ENCODE results near the gene APBB2. TPM values are rescaled to one million over a fixed set of nuclear protein-coding genes. Genes with fewer than 3 reads are reported as not detected.

APBB2 gene
- total RNA-seq, 1 experiment from 2014 or later, result 46.0 TPM

DNA sequence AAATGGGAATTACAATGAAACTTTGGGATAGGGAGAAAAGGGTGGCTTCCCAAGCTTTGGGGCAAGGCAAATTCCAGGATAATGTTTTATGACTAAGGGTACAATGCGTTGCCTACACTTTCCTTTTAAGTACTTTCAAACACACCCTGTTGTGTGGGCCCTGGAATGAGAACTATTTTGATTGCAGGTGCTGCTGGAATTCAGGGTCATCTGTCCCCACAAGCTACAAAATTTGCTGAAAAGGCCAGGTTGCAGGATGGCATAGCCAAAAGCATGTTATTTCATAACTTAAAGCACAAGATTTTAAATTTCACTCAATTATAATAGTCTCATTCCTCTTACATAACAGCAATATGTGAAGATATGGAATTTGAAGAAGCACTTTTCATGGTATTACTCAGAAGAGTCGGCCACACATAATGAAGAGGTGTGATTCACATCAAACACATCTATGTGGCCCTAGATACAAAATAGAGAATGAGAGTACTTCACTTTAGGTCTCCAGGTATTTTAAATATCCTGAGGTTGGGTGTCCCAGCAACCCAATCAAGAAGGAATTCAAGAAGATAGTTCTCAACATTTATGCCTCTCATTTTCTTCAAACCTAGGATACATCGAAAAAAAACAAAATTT lies 89.3 kb downstream of the APBB2 start:
- TF ChIP-seq EZH2 (IDR thresholded peaks at IDR 0.05; ENCODE audit: low read depth), result no peak
- TF ChIP-seq, protein P1, sequence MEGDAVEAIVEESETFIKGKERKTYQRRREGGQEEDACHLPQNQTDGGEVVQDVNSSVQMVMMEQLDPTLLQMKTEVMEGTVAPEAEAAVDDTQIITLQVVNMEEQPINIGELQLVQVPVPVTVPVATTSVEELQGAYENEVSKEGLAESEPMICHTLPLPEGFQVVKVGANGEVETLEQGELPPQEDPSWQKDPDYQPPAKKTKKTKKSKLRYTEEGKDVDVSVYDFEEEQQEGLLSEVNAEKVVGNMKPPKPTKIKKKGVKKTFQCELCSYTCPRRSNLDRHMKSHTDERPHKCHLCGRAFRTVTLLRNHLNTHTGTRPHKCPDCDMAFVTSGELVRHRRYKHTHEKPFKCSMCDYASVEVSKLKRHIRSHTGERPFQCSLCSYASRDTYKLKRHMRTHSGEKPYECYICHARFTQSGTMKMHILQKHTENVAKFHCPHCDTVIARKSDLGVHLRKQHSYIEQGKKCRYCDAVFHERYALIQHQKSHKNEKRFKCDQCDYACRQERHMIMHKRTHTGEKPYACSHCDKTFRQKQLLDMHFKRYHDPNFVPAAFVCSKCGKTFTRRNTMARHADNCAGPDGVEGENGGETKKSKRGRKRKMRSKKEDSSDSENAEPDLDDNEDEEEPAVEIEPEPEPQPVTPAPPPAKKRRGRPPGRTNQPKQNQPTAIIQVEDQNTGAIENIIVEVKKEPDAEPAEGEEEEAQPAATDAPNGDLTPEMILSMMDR (conservative IDR thresholded peaks at IDR 0.05), result no peak
- Histone ChIP-seq H3K27me3 (ENCODE audit: insufficient read depth, low read depth) (no peaks in the 10 kb centered on the region), H3K79me2 (ENCODE audit: low read depth) (no peaks in the 10 kb centered on the region), H3K27ac (peak overlapping the region; percentile 3; the same call in 1 of the 2 replicates), H3K4me1 (replicated peaks; ENCODE audit: insufficient read depth) (no peaks in the 10 kb centered on the region; the same call in 1 of the 2 replicates), H3K4me3 (no peak overlapping the region), H3K36me3 (ENCODE audit: low read depth) (no peaks in the 10 kb centered on the region), H2AFZ (no peak overlapping the region), H4K20me1 (ENCODE audit: insufficient read depth) (no peaks in the 10 kb centered on the region), H3K9me2 (ENCODE audit: insufficient read depth) (no peaks in the 10 kb centered on the region), H3K9me3 (ENCODE audit: insufficient read depth, low read depth) (no peaks in the 10 kb centered on the region), H3F3A (ENCODE audit: insufficient read depth, low read depth) (no peaks in the 10 kb centered on the region), H3K4me2 (no peak overlapping the region)
- no TSS peak for BruUV-seq (replicated peaks)
- CTCF ChIA-PET, result no interaction called here
- peak; percentile 43 to 44 for DNase-seq
- POLR2A ChIA-PET (ENCODE audit: unreplicated experiment), result interaction anchor here (0.7 kb wide), 1 partner anchor 60 kb away, joined by 3 read pairs; no protein-coding TSS in a partner anchor
- intact Hi-C loops (cut with micrococcal nuclease; ENCODE audit: unreplicated experiment), result loop anchor here (10.0 kb wide), 1 partner anchor 80 kb away; no protein-coding TSS in a partner anchor

DNA sequence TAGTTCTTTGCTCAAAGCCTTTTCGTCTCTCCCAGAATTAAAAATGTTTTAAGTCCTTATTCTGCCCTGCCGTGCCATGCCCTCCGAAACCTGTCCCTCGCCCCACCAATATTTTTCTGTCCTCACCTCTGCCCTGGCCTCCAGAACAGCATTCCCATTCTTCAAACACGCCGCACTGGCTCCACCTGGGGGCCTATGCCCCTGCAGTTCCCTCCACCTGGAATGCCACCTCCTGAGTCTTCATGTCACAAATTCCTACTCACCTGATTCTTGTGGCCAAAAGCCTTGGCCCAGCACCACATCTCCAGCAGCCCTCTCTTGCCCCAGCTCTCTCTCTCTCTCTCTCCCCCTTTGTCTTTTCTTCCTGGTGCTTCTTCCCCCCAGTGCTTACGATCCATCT lies 91.6 kb downstream of the APBB2 start:
- CTCF ChIA-PET, result no interaction called here
- no TSS peak for BruUV-seq (replicated peaks)
- Histone ChIP-seq H3K9me2 (ENCODE audit: insufficient read depth) (no peaks in the 10 kb centered on the region), H3K79me2 (ENCODE audit: low read depth) (no peaks in the 10 kb centered on the region), H3K36me3 (ENCODE audit: low read depth) (no peaks in the 10 kb centered on the region), H3K9me3 (ENCODE audit: insufficient read depth, low read depth) (no peaks in the 10 kb centered on the region), H4K20me1 (ENCODE audit: insufficient read depth) (no peaks in the 10 kb centered on the region), H3K27me3 (ENCODE audit: insufficient read depth, low read depth) (no peaks in the 10 kb centered on the region), H3K27ac (no peak overlapping the region), H3F3A (ENCODE audit: insufficient read depth, low read depth) (no peaks in the 10 kb centered on the region), H3K4me2 (no peak overlapping the region), H2AFZ (no peak overlapping the region), H3K4me1 (replicated peaks; ENCODE audit: insufficient read depth) (no peaks in the 10 kb centered on the region; the same call in 1 of the 2 replicates), H3K4me3 (no peak overlapping the region)
- TF ChIP-seq EZH2 (IDR thresholded peaks at IDR 0.05; ENCODE audit: low read depth), result no peak
- TF ChIP-seq, protein P1 (conservative IDR thresholded peaks at IDR 0.05), result no peak
- POLR2A ChIA-PET (ENCODE audit: unreplicated experiment), result no interaction called here
- intact Hi-C loops (cut with micrococcal nuclease; ENCODE audit: unreplicated experiment), result loop anchor here (10.0 kb wide), 1 partner anchor 82 kb away; no protein-coding TSS in a partner anchor
- no peak for DNase-seq

DNA sequence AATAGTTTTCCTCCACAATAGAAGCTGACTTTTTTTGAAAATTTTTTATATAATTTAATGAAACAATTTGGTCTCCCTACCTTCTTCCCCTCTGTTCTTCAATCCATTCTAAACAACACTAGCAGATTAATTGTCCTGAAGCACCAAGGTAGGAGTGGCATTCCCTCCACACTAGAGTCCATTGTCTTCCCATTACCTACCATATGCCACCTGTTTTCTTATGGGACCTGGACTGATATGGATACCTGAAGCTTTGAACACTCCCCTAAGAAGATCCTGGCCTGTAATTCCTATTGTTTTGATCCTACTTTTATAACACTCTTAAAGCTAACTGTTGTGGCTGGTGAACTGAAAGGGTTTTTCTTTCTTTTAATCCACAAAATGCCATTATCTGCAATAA lies 92.0 kb downstream of the APBB2 start:
- Histone ChIP-seq H3K27ac (no peak overlapping the region), H3K27me3 (ENCODE audit: insufficient read depth, low read depth) (no peaks in the 10 kb centered on the region), H4K20me1 (ENCODE audit: insufficient read depth) (no peaks in the 10 kb centered on the region), H3K4me2 (no peak overlapping the region), H3K79me2 (ENCODE audit: low read depth) (no peaks in the 10 kb centered on the region), H3F3A (ENCODE audit: insufficient read depth, low read depth) (no peaks in the 10 kb centered on the region), H3K36me3 (ENCODE audit: low read depth) (no peaks in the 10 kb centered on the region), H3K9me2 (ENCODE audit: insufficient read depth) (no peaks in the 10 kb centered on the region), H3K4me3 (no peak overlapping the region), H3K4me1 (replicated peaks; ENCODE audit: insufficient read depth) (no peaks in the 10 kb centered on the region; the same call in 1 of the 2 replicates), H3K9me3 (ENCODE audit: insufficient read depth, low read depth) (no peaks in the 10 kb centered on the region), H2AFZ (no peak overlapping the region)
- no TSS peak for BruUV-seq (replicated peaks)
- TF ChIP-seq EZH2 (IDR thresholded peaks at IDR 0.05; ENCODE audit: low read depth), result no peak
- TF ChIP-seq, protein P1 (conservative IDR thresholded peaks at IDR 0.05), result no peak
- intact Hi-C loops (cut with micrococcal nuclease; ENCODE audit: unreplicated experiment), result loop anchor here (10.0 kb wide), 1 partner anchor 82 kb away; no protein-coding TSS in a partner anchor
- DNase-seq, result no peak
- ChIA-PET CTCF (no interaction called here), POLR2A (ENCODE audit: unreplicated experiment) (no interaction called here)
